GM08714 (cell line): ENCODE results near the gene FAM149A.

Experiments used
- H3K4me3 ChIP-seq: fragments of 200-500 bp; sonication (Bioruptor generic); 2 replicates; pipeline ENCODE4 v1.5.1; 2014; ENCODE audit warnings: mild to moderate bottlenecking, low read length, inconsistent platforms
- ZNF274 ChIP-seq: IDR thresholded peaks from 2 replicates; pipeline ENCODE4 v1.6.1; 2012; ENCODE audit warnings: mild to moderate bottlenecking, low read depth, low read length

The FAM149A gene

DNA sequence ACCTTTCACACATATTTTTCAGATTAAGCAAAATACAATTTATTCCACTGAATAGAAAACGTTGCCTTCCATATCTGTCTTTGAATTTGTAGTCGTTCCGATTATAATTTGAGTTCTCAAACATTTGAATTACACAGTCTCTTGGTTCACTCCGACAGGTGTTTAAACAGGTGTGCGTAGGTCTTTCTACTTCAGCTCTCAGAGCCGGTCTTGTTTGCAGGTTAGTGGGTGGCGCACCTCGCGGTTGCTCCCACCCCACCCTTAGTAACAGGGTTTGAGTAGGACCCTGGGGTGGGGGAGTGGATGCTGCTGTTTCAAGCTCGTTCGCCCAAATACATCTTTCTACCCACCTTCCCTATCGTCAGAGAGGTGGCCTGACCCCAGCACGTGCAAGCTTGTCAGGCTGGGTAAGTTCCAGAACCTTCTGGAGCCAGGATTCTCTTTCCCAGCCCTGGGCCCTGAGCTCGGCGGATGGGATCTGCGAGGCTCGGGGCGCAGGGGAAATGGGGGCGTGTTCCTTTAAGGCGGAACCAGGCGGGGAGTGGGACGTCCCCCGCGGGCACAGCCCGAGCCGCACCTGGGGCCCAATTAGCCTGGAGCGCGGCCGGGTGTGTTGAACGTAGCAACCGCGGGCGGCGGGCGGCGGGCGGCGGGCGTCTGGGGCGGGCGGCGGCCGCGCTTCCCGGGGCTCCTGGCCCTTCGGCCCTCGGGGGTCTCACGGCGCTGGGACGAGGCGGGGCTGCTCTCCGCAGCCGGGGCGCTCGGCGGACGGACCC, at the start of gene FAM149A:
FAM149A (plus strand) TSS at position 591 of the 776 bp plus-strand sequence.
- no peak for TF ChIP-seq ZNF274
- H3K4me3 ChIP-seq = peak within 1 kb of the TSS; percentile 10; the same call in 1 of the 2 replicates

DNA sequence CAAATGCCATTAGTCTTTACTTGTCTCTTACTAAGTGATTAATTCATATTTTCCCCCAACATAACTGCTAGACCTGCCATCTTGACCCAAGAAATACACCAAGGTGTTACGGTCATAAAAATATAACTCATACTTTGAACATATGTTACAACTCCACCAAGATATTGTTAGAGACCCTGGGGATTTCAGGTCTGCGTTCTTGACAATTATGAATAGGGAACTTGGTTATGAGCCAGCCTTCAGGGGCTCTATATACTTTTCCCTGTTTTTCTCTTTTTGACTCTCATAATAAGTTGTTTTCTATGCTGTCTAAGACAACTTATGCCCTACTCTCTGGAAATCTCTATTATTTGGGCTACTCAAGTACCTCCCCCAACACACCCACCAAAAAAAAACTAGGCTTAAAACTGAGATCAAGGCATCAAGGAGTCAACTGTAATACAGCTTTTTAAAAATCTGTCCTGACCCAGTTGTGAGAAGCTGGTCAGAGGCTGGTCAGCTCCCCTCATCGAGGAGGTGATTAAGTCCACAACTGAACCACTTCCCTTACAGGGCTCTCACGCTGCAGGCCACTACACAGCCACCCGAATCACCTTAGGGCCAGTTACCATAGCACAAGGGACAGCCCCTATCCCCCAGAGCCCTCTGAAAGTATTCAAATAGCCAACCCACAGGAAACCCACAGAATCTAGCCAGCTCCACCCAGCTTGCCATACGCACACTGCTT, 46.1 kb upstream of the FAM149A start:
- H3K4me3 ChIP-seq = no peak overlapping the region
- TF ChIP-seq ZNF274 = no peak

DNA sequence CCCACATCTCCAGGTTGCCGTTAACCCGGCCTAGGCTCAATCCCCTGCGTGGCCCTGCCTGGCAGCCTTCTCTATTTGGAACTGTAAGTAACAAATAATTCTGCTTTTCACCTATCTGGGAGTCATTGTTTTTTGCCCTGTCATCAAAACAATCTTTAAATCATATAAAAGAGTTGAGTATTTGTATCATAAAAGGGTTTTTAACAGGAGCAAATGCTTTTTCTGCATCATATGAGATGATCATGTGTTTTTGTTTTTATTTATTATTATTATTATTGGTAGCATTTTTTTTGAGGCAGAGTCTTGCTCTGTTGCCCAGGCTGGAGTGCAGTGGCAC, 45.6 kb upstream of the FAM149A start:
- TF ChIP-seq ZNF274 = no peak
- no peak overlapping the region for H3K4me3 ChIP-seq

DNA sequence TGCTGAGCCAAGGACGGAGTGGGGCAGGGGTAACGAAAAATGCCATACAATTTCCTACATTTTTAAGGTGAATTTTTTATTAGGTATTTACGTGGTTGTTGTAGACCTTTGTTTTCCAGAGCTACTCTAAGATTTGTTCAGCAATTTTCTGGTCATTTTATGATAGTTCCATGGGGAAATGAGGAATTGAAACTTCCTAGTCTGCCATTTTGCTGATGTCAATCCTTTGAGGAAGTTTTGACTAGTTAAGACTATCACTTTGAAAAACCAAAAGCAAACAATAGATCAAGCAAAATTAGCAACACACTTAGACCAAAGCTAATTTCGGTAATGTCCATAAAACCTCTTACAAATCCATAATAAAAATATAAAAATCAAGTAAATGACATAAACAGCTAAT, 42.6 kb upstream of the FAM149A start:
- no peak overlapping the region for H3K4me3 ChIP-seq
- TF ChIP-seq ZNF274 = no peak

DNA sequence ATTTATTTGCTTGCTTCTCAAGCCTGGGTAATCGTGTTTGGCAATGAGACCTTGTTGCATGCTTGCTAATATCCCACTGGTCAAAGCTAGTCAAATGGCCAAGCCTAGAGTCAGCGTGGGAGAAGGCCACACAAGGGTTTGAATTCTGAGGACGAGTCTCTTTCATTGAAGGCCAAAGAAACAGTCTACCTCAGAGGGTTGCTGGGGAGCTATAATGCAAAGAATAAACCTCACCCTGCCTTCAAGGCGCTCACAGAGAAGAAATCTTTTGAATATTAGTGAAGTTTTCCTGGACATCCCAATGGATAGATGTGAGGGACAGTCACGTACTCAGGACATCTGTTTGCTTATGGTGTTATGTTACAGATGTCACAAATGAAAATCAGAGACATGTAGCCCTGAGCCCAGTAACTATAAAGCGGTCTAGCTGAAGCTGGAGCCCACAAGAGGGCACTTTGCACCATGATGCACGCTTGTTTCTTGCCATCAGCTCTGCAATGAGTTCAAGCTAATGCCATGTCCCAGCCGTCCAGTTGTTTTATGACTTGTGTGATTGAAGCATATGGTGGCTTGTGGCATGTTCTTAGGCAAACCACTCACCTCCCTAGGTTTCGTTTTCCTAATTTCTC, 36.6 kb upstream of the FAM149A start:
- H3K4me3 ChIP-seq = no peak overlapping the region
- no peak for TF ChIP-seq ZNF274

DNA sequence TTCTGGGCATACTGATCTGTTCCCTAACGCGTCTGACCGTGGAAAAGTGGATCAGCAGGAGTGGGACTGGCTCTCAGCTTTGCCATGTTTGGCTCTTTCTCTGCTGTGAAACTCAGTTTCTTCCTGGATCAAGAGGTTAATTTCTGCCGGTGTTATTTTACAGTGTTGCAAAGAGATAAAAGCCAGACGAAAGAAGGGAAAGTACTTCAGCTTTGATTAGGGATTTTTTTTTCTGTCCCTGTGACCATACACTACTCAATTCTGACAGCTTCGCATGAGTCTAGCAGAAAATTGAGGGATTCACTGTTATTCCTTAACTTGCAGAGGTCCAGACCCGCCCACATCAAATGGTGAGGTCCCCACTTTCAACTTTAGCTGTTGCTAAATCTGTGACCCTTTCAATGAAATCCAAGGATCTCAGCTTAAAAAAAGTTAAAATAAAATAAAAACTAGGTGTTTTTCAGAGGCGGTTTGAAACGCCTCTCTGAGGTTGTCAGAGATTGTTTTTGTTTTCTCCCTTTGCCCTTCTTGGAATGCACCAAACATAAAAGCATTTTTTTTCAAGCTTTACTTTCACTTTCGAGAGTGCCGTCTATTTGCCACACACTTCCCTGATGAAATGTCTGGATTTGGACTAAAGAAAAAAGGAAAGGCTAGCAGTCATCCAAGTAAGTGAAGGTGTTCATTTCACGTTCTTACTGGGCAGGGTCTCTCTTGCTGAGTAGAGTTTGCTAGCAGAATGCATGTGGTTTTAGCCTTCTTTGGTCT, 35.7 kb upstream of the FAM149A start, which contains the start of gene TLR3:
TLR3 (plus strand) TSS at position 576 of the 768 bp plus-strand sequence. CDS start 7,464 bp downstream, outside the sequence.
- H3K4me3 ChIP-seq = peak within 1 kb of the TSS; percentile 57
- TF ChIP-seq ZNF274 = no peak

DNA sequence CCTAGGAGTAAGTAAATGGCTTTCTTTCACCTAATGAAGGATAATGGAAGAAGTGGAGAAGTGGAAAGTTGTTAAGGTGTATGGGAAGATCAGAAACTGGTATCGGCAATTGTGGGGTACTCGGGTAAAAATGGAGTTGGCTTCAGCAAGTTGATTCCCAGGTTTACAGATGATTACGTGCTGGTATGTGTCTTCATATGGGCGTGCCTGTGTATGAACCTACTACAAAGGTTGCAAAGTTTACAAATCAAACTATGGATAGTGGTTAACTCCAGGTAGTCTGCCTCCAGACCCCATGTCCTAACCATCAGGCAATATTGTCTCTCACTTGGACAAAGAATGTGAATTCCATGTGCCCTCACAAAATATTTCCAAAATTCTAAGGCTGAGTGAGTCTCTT, 34.8 kb upstream of the FAM149A start:
- no peak overlapping the region for H3K4me3 ChIP-seq

DNA sequence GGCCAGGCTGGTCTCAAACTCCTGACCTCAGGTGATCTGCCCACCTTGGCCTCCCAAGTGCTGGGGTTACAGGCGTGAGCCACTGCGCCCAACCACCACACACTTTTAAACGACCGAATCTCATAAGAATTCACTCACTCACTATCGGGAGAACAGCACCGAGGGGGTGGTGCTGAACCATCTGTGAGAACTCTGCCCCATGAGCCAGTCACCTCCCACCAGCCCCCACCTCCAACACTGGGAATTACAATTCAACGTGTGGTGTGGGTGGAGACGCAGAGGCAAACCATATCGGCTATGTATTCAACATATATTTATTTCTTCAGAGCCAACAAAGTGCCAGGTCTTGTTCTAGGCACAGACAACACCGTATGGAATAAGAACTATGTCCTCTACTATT, 32.0 kb upstream of the FAM149A start:
- no peak for TF ChIP-seq ZNF274
- no peak overlapping the region for H3K4me3 ChIP-seq

More for the DNA sequence above, 34.8 kb upstream of the FAM149A start:
- TF ChIP-seq ZNF274 = no peak

DNA sequence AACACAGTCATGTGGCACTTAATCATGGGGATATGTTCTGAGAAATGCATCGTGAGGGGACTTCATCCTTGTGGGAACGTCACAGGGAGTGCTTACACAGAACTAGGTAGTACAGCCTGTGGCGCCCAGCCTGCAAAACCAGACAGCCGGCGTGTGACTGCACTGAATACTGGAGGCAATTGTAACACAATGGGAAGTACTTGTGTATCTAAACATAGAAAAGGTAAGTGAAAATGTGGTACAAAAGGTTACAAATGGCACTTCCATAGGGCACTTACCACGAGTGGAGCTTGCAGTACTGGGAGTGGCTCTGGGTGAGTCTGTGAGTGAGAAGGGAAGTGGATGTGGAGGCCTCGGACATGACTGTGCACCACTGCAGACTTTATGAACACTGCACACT, 30.3 kb upstream of the FAM149A start:
- TF ChIP-seq ZNF274 = no peak
- no peak overlapping the region for H3K4me3 ChIP-seq

DNA sequence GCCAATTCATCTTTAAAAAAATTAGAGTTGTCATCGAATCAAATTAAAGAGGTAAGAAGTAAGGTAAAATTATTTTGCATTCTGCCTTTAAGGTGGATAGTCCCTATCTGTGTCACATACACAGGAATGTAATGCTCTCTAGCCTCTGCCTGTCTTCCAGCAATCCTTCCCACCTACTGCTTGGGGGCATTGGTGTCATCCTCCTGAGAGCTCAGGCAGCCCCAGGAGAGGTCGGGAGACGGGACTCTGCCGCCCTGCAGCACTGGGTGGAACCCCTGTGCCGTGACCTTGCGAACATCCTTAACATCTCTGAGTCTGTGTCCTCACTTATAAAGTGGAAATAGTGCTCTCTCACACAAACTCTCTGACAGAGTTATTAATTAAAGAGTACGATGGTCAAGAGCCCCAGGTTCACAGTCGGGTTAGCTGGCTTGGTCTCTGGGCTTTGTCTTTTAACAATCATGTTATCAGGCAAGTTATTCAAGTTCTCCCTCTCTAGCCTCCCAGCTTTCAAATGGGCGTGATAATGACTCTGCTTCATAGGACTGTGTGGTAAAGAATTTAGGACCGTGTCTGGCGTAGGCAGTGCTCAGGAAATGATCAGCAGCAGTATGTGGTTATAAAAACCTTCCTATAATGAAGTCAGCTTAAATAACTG, 25.4 kb upstream of the FAM149A start:
- TF ChIP-seq ZNF274 = no peak

DNA sequence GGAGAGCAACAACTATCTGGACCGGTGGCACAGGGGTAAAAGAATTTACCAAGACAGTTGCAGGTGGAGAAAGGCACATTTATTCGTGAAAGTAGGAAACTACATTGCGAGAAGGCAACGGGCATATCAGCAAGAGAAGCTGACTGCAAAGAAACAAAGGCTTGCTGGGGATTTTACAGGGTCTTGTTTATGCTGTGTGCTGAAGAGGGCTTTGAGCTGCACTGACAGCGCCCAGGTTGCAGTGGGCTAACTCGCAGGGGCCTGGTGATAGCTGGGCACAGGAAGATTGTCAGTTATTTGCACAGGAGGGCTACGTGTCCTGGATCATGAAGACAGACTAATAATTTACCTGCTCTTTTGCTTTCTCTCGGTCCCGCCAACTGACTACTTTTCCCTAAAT, 24.8 kb upstream of the FAM149A start:
- H3K4me3 ChIP-seq = no peak overlapping the region
- TF ChIP-seq ZNF274 = no peak

More for the DNA sequence above, 25.4 kb upstream of the FAM149A start:
- H3K4me3 ChIP-seq = no peak overlapping the region

DNA sequence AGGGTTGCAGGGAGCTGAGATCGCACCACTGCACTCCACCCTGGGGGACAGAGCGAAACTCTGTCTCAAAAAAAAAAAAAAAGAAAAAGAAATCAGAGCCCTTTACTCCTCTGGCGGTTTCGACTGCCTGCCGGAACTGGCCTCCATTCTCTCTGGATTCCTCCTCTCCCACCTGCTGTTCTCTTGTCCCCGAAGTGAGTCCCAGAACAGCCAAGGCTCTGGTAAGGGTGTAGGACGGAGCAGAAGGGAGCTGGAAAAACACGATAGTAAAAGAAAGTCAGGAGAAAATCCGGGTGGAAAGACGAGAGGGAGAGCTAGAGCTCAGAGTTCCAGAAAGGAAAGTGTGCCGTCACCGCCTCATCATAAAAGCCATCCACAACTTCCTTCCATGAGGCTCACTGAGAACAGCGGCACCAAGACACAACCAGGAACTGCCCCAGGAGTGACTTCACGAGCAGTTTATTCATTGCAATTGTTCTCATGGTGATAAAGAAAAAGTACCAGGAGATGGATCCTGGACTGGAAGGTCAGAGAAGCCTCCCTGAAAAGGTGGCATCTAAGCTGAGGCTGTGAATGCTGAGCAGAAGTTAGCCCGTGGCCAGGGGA, 23.2 kb upstream of the FAM149A start:
- H3K4me3 ChIP-seq = no peak overlapping the region

DNA sequence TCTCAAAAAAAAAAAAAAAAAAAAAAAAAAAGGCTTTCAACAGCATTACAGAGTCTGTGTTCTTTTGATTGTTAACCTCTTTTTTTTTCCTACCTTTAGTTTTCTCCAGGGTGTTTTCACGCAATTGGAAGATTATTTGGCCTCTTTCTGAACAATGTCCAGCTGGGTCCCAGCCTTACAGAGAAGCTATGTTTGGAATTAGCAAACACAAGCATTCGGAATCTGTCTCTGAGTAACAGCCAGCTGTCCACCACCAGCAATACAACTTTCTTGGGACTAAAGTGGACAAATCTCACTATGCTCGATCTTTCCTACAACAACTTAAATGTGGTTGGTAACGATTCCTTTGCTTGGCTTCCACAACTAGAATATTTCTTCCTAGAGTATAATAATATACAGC, 22.3 kb upstream of the FAM149A start:
- no peak overlapping the region for H3K4me3 ChIP-seq
- TF ChIP-seq ZNF274 = no peak

More for the DNA sequence above, 23.2 kb upstream of the FAM149A start:
- TF ChIP-seq ZNF274 = no peak
